ENCODE results near the gene SUPT20HL2. TPM values are rescaled to one million over a fixed set of nuclear protein-coding genes. Genes with fewer than 3 reads are reported as not detected.

Gene SUPT20HL2
- total and polyA plus RNA-seq, 12 donors, result not detected

DNA sequence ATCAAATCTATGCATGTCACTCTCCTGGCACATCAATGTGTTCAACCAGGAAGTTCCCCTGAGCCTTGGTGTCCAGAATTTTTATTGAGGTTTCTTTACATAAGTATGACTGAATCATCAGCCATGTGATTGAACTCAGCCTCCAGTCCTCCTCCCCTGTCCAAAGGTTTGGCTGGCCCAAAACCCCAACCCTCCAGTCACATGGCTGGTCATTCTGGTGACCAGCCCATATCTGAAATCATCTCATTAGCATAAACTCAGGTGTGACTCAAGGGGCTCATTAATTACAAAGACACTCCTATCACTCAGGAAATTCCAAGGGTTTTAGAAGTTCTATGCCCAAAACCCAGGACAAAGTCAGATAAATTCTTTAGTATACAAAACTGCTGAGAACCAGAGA, 20.6 kb upstream of the SUPT20HL2 start:
- intact Hi-C loops (cut with DNase I), result no loop called here

DNA sequence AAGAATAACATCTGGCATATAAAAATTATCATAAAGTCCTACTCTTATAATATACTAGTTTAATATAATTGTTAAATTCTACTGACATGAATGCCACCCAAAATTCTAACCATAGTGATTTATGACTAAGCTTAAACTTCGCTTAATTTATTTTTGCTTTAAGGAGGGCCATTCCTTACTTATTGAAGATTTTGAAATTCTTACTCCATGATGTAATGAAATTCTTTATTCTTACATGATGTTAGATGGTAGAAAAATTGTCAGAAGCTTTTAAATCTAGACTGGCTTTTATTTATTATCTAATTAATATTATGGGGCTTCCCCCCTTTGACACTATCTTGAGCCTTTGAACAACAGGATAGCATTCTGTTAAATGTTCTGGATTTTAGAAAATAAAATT, 19.5 kb upstream of the SUPT20HL2 start:
- no peak overlapping the region for H3K27ac ChIP-seq
- TF ChIP-seq POLR2A (IDR thresholded peaks at IDR 0.05), result no peak
- TF ChIP-seq, protein P1, sequence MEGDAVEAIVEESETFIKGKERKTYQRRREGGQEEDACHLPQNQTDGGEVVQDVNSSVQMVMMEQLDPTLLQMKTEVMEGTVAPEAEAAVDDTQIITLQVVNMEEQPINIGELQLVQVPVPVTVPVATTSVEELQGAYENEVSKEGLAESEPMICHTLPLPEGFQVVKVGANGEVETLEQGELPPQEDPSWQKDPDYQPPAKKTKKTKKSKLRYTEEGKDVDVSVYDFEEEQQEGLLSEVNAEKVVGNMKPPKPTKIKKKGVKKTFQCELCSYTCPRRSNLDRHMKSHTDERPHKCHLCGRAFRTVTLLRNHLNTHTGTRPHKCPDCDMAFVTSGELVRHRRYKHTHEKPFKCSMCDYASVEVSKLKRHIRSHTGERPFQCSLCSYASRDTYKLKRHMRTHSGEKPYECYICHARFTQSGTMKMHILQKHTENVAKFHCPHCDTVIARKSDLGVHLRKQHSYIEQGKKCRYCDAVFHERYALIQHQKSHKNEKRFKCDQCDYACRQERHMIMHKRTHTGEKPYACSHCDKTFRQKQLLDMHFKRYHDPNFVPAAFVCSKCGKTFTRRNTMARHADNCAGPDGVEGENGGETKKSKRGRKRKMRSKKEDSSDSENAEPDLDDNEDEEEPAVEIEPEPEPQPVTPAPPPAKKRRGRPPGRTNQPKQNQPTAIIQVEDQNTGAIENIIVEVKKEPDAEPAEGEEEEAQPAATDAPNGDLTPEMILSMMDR (IDR thresholded peaks at IDR 0.05), result no peak
- no peak overlapping the region for H3K4me3 ChIP-seq
- no peaks in the 10 kb centered on the region for H3K9me3 ChIP-seq (replicated peaks in 1 of 3)
- 71 to 85% (median 79%) methylated on average over 1 of the region's 1 CpG for WGBS, 4 donors
- intact Hi-C loops (cut with DNase I), result no loop called here
- peaks cover 12% of the 10 kb centered on the region for H3K27me3 ChIP-seq
- DNase-seq, result no peak
- no peaks in the 10 kb centered on the region for H3K4me1 ChIP-seq (replicated peaks in 1 of 2)
- H3K36me3 ChIP-seq (replicated peaks in 1 of 2), result no peaks in the 10 kb centered on the region

More for the DNA sequence above, 20.6 kb upstream of the SUPT20HL2 start:
- H3K27me3 ChIP-seq, result peaks cover 14% of the 10 kb centered on the region
- H3K4me1 ChIP-seq (replicated peaks in 1 of 2), result no peaks in the 10 kb centered on the region
- H3K36me3 ChIP-seq (replicated peaks in 1 of 2), result no peaks in the 10 kb centered on the region
- H3K9me3 ChIP-seq (replicated peaks in 1 of 3), result no peaks in the 10 kb centered on the region
- no peak overlapping the region for H3K27ac ChIP-seq
- no peak for TF ChIP-seq POLR2A (IDR thresholded peaks at IDR 0.05)
- TF ChIP-seq, protein P1 (IDR thresholded peaks at IDR 0.05), result no peak
- no peak for DNase-seq
- H3K4me3 ChIP-seq, result no peak overlapping the region

DNA sequence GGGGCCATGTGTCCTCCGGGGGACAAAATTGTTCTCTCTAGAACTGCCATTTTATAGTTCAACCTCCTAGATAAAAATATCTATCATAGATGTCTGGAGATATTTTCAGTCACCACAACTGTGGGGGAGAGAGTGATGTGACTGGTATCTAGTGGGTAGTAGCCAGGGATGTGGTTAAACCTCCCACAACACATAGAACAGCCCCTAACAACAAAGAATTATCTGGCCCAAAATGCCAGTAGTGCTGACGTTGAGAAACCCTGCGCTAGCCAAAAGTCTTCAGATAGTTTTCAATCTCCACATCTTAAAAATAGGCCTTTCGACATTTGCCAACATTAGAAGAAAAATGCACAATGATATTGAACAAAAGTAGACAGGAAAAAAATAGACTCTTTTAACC, 19.0 kb upstream of the SUPT20HL2 start:
- DNase-seq, result no peak
- peaks cover 12% of the 10 kb centered on the region for H3K27me3 ChIP-seq
- H3K27ac ChIP-seq, result no peak overlapping the region
- no peaks in the 10 kb centered on the region for H3K4me1 ChIP-seq (replicated peaks in 1 of 2)
- no peaks in the 10 kb centered on the region for H3K9me3 ChIP-seq (replicated peaks in 1 of 3)
- 70 to 85% (median 71%) methylated on average over 4 of the region's 4 CpGs for WGBS, 4 donors
- H3K4me3 ChIP-seq, result no peak overlapping the region
- intact Hi-C loops (cut with DNase I), result no loop called here
- no peaks in the 10 kb centered on the region for H3K36me3 ChIP-seq (replicated peaks in 1 of 2)
- TF ChIP-seq, protein P1 (IDR thresholded peaks at IDR 0.05), result no peak
- TF ChIP-seq POLR2A (IDR thresholded peaks at IDR 0.05), result no peak

DNA sequence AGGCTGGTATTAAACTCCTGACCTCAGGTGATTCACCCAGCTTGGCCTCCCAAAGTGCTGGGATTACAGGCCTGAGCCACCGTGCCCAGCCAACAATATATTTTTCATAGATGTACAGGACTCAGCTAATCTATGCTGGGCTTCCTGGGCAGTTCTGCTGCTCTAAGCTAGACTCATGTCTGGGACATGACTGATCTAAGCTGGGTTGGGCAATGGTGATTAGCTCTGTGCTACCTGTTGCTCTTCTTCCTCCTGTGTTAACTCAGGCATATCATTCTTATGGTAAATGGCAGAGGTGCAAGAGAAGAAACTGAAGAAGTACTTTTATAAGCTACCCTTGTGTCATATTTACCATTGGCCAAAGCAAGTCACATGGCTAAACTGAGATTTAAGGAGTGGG, 11.4 kb upstream of the SUPT20HL2 start:
- intact Hi-C loops (cut with DNase I), result no loop called here
- Histone ChIP-seq H3K4me1 (replicated peaks in 1 of 2) (no peaks in the 10 kb centered on the region), H3K36me3 (replicated peaks in 1 of 2) (no peaks in the 10 kb centered on the region), H3K4me3 (no peak overlapping the region), H3K9me3 (replicated peaks in 1 of 3) (no peaks in the 10 kb centered on the region), H3K27ac (no peak overlapping the region), H3K27me3 (peaks cover 36% of the 10 kb centered on the region)
- 87 to 100% (median 100%) methylated on average over 1 of the region's 1 CpG; no CpG with 5 or more reads in 1 of the 4 donors for WGBS, 4 donors
- no peak for DNase-seq
- TF ChIP-seq, protein P1 (IDR thresholded peaks at IDR 0.05), result no peak
- TF ChIP-seq POLR2A (IDR thresholded peaks at IDR 0.05), result no peak
